ENCODE data around the gene ACSBG1.
A peak's percentile ranks its signal among the peaks of the same experiment; 100 is the strongest.

Gene ACSBG1

GRCh38 chr15:78131295-78132061 lies 102.9 kb downstream of the ACSBG1 start, which contains the start of gene CIB2:
TSS of gene CIB2 (minus strand) at chr15:78131445. CDS start at chr15:78131215, 230 bp downstream.
- 0 out of 2 replicates have a peak, but pooled peaks cover 6% of the 10 kb centered on the region for H3F3A ChIP-seq (ENCODE audit: insufficient read depth)
- TF ChIP-seq EZH2phosphoT487 (conservative IDR thresholded peaks at IDR 0.05; ENCODE audit: low read length): no peak
- TF ChIP-seq CTCF (IDR thresholded peaks at IDR 0.05; ENCODE audit: insufficient read depth, low read length, poor library complexity, severe bottlenecking): peak; percentile 40
- no peaks in the 10 kb centered on the region for H3K79me2 ChIP-seq (ENCODE audit: insufficient read depth, low read length)
- H3K27ac ChIP-seq (ENCODE audit: low read depth, low read length): no peak within 1 kb of the TSS
- H2AFZ ChIP-seq (ENCODE audit: low read depth, low read length, severe bottlenecking): peak within 1 kb of the TSS; percentile 90
- H3K27me3 ChIP-seq (ENCODE audit: low read length): no peaks in the 10 kb centered on the region
- peak within 1 kb of the TSS; percentile 68 for H3K4me2 ChIP-seq (ENCODE audit: low read depth, low read length, poor library complexity, severe bottlenecking)
- no peaks in the 10 kb centered on the region for H4K20me1 ChIP-seq (ENCODE audit: low read depth, low read length)
- no peaks in the 10 kb centered on the region for H3K9me2 ChIP-seq (replicated peaks; ENCODE audit: insufficient read depth, low read length)
- H3K9ac ChIP-seq (ENCODE audit: low read length): peak within 1 kb of the TSS; percentile 96
- H3K9me3 ChIP-seq (ENCODE audit: insufficient read depth, low read length): no peaks in the 10 kb centered on the region
- H3K36me3 ChIP-seq (ENCODE audit: low read length): no peaks in the 10 kb centered on the region
- H3K4me3 ChIP-seq (ENCODE audit: insufficient read depth, low read length, poor library complexity, severe bottlenecking): peak within 1 kb of the TSS; percentile 84

GRCh38 chr15:78130466-78131294 lies 103.7 kb downstream of the ACSBG1 start:
- no peak for TF ChIP-seq EZH2phosphoT487 (conservative IDR thresholded peaks at IDR 0.05; ENCODE audit: low read length)
- TF ChIP-seq CTCF (IDR thresholded peaks at IDR 0.05; ENCODE audit: insufficient read depth, low read length, poor library complexity, severe bottlenecking): no peak
- Histone ChIP-seq H3K9me2 (replicated peaks; ENCODE audit: insufficient read depth, low read length) (no peaks in the 10 kb centered on the region), H3K27me3 (ENCODE audit: low read length) (no peaks in the 10 kb centered on the region), H3K9me3 (ENCODE audit: insufficient read depth, low read length) (no peaks in the 10 kb centered on the region), H3K9ac (ENCODE audit: low read length) (no peak overlapping the region), H3K36me3 (ENCODE audit: low read length) (no peaks in the 10 kb centered on the region), H3K27ac (ENCODE audit: low read depth, low read length) (no peak overlapping the region), H3F3A (ENCODE audit: insufficient read depth) (0 out of 2 replicates have a peak, but pooled peaks cover 6% of the 10 kb centered on the region), H3K4me3 (ENCODE audit: insufficient read depth, low read length, poor library complexity, severe bottlenecking) (no peak overlapping the region), H2AFZ (ENCODE audit: low read depth, low read length, severe bottlenecking) (no peak overlapping the region), H3K79me2 (ENCODE audit: insufficient read depth, low read length) (no peaks in the 10 kb centered on the region), H4K20me1 (ENCODE audit: low read depth, low read length) (no peaks in the 10 kb centered on the region), H3K4me2 (ENCODE audit: low read depth, low read length, poor library complexity, severe bottlenecking) (peak overlapping the region; percentile 68)

- Histone ChIP-seq H3K4me2 (ENCODE audit: low read depth, low read length, poor library complexity, severe bottlenecking) (no peak overlapping the region), H4K20me1 (ENCODE audit: low read depth, low read length) (no peaks in the 10 kb centered on the region)
These were observed 104.5 kb downstream of the ACSBG1 start for GRCh38 chr15:78129751-78130287.

More at GRCh38 chr15:78129751-78130287, 104.5 kb downstream of the ACSBG1 start:
- H3K27ac ChIP-seq (ENCODE audit: low read depth, low read length): no peak overlapping the region
- no peak for TF ChIP-seq CTCF (IDR thresholded peaks at IDR 0.05; ENCODE audit: insufficient read depth, low read length, poor library complexity, severe bottlenecking)
- H3K9me3 ChIP-seq (ENCODE audit: insufficient read depth, low read length): no peaks in the 10 kb centered on the region
- no peaks in the 10 kb centered on the region for H3K79me2 ChIP-seq (ENCODE audit: insufficient read depth, low read length)
- no peak overlapping the region for H3K9ac ChIP-seq (ENCODE audit: low read length)
- no peaks in the 10 kb centered on the region for H3K36me3 ChIP-seq (ENCODE audit: low read length)
- H3K9me2 ChIP-seq (replicated peaks; ENCODE audit: insufficient read depth, low read length): no peaks in the 10 kb centered on the region
- H2AFZ ChIP-seq (ENCODE audit: low read depth, low read length, severe bottlenecking): no peak overlapping the region
- no peaks in the 10 kb centered on the region for H3K27me3 ChIP-seq (ENCODE audit: low read length)
- H3K4me3 ChIP-seq (ENCODE audit: insufficient read depth, low read length, poor library complexity, severe bottlenecking): no peak overlapping the region
- H3F3A ChIP-seq (ENCODE audit: insufficient read depth): 0 out of 2 replicates have a peak, but pooled peaks cover 6% of the 10 kb centered on the region

All from SU-DHL-6 (cell line).